ENCODE measurements around the gene CCDC124.

Gene CCDC124

DNA sequence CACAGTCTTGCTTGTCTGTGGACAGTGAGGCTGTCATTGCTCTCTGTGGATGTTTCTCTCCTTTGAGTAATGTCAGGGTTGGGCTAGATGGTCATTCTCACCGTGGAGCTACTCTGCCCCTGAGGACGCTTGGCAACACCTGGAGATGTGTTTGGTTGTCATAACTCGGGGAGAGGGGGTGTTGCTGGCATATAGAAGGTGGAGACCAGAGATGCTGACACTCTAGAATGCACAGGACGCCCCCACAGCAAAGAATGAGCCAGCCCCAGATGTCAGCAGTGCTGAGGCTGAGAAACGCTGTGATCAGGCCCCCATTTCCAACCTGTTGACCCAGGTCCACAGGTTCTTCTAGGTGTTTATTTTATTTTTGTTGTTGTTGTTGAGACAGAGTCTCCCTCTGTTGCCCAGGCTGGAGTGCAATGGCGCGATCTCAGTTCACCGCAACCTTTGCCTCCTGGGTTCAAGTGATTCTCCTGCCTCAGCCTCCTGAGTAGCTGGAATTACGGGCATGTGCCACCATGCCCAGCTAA is 4.6 kb downstream of the CCDC124 start:
- no peak for DNase-seq

DNA sequence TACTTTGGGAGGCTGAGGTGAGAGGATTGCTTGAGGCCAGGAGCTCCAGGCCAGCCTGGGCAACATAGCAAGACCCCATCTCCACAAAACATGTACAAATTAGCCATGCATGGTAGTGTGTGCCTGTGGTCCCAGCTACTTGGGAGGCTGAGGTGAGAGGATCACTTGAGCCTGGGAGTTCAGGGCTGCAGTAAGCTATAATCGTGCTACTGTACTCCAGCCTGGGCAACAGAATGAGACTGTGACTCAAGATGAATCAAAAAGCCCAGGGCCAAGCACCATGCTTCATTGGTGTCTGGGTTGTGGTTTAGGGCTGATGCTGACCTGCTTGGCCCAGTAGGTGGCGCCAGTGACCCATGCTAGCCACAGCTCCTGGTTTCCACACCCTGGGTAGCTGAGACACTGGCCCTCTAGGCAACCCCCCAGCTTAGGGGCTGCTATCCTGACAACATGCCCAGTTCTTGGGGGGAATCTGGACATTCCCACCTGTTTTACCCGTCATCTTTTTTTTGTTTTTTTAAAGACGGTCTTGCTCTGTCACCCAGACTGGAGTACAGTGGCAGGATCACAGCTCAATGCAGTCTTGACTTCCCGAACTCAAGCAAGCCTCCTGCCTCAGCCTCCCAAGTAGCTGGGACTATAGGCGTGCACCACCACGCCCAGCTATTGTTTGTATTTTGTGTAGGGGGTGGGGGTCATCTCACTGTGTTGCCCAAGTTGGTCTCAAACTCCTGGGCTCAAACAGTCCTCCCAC is 5.5 kb downstream of the CCDC124 start:
- peak; percentile 84 for DNase-seq

DNA sequence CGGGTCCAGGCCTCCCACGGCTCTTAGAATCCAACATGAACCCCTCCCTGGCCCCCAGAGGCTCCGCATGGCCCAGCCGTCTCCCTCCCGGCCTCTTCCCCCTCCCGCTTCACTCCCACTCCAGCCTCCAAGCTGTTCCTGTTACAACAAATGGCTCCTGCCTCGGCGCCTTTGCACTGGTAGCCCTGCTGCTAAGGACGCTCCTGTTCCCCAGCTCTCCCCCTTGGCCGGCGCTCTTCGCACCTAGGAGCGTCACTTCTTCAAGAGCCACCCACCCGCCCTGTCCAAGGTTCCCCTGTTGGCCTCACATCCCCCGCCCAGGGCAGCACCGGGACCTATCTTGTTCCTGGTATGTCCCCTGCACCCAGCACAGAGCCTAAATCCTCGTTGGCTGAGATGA is 9.4 kb downstream of the CCDC124 start:
- no peak for DNase-seq

DNA sequence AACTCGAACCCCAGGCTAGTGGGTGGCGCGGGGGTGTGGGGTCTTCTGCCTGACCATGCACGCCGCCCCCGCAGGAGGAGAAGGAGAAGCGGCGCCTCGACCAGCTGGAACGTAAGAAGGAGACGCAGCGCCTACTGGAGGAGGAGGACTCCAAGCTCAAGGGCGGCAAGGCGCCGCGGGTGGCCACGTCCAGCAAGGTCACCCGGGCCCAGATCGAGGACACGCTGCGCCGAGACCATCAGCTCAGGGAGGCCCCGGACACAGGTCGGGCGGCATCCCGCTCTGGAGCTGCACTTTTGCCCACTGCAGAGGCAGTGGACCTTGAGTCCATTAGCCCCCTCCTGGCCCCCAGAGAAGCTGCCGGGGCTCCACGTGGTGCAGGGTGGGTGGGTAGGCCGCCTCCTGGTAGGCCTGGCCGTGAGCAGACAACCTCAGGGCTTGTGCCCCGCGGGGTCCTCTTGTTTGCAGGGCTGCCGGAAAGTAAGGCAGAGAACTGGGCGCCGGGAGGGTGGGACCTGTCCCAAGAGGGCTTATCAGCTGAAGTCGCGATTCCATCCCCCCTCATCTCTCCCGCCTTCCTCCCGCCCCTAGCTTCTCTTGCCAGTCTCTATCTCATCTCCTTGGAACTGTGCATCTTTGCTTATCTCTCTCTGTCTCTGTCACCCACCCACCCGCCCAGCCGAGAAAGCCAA is 9.9 kb downstream of the CCDC124 start:
- no peak for DNase-seq

DNA sequence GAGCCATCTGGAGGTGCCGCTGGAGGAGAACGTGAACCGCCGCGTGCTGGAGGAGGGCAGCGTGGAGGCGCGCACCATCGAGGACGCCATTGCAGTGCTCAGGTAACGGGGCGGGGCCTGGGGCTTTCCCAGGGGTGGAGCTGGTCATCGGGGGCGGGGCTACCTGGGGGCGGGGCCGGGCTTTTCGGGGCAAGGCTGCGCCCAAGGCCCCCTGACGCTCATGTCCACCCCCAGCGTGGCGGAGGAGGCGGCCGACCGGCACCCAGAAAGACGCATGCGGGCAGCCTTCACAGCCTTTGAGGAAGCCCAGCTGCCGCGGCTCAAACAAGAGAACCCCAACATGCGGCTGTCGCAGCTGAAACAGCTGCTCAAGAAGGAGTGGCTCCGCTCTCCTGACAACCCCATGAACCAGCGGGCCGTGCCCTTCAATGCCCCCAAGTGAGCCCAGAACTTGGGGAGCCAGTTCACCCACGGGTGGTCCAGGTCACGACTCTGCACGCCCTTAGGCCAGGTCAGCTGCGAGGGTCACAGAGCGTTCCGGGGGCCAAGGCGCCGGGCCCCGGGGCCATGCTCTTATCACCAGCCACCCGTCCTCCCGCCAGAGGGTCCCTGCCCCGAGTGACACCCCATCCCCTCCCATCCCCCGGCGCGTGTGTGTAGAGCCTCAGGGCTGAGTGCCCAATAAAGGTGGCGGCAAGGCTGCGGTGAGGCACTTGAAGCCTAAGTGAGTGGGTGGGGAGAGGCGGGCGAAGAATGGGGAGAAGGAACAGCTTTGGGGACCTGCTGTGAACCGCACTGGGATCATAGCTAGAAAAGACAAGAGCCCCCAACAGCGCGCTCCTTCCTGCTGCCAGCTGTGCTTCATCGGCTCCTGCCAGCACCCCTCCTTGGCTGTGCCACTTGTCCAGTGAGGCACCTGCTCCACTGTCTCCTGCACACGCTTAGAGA is 10.7 kb downstream of the CCDC124 start:
- DNase-seq: no peak

DNA sequence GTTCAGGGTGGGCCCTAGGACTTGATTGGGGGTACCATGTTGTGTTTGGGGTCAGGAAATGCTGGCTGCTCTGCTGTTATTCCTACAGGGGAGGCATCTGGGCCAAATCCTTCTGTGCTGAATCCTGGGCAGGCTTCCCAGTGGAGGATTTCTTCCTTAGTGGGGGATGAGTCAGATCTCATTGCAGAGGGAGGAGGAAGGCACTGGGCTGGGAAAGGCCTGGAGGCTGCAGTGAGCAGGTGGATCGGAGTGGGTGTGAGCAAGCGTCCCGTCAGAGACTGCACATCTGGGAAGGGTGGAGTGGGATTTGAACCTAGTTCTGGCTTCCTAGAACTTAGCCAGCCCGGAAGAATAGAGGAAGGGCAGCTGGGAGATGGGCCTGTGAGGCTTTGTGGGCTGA is 11.5 kb downstream of the CCDC124 start:
- DNase-seq: no peak

DNA sequence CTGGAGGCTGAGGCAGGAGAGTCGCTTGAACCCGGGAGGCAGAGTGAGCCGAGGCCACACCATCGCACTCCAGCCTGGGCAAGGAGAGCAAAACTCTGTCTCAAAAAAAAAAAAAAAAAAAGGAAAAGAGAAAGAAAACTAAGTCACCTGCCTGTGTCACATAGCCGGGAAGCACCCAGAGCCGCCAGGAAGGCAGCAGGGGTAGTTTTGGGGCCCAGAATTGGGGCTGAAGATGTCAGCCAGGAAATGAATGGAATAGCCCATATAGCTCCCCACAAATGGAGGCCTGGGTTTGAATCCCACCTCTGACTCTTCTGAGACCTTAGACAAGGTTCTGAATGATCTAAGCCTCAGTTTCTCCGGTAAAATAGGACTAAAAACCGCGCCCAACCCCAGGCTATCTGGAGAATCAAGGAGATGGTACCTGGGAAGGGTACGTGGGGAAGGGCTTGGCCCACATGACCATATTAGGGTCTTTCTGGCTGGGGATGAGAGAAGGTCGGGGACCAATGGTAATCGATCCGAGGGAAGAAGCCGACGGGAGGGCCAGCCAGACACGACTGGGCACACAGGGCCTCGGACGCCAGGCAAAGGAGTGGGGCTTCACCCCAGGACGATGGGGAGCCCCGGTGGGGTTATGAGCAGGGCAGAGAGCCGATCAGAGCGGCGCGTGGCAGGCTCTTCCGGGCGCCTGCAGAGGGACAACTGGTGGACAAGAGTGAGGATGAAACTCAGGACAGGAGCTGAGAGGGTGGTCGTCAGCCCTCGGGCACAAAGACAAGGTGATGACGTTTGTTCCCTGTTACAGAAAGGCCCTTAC is 14.4 kb downstream of the CCDC124 start:
- DNase-seq: no peak

DNA sequence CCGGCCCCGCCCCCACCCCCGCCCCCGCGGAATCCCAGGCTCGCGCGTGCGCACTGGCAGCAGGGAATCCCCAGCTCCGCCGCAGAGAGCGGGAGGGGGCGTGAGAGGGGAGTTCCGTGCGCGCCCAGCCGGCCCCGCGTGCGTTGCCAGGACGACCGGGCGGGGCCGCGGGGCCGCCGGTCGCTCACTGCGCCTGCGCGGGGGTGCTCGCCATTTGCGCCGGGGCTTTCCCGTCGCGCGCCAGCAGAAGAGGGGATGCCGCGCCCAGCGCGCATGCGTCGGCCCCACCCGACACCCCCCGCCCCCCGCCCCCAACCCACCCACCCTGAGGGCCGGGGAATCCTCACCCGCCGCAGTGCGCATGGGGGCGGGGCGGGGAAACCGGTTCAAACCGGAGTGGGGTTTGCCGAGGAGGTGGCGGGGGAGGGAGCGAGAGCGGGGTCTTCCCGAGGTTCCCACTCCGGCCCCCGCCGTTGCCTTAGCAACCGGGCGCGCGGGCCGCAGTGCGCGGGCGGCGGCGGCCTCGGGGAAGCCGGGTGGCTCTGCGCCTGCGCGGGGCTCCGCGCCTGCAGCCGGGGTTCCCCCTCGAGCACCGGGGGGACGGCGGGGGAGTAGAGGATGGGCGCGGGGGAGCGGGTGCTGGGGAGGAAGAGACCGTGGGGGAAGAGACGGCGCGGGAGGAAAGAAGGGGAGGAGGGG is 15.1 kb downstream of the CCDC124 start:
- DNase-seq: peak; percentile 99

DNA sequence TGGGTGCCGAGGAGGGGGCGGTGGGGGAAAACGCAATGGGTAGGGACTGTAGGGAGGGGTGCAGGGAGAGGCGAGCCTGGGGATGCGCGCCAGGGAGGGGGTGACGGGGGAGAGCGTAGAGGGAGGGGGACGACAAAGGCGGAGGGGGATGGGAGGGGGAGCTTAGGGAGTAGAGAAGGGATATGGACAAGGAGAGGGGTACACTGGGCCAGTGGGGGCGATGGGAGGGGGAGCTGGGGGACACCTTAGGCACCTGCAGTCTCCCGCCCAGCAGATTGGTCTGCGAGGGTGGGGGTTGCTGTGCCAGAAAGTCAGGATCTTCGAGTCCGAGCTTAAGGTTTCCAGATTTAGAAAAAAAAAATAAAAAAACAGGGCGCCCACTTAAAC is 15.7 kb downstream of the CCDC124 start:
- no peak for DNase-seq

DNA sequence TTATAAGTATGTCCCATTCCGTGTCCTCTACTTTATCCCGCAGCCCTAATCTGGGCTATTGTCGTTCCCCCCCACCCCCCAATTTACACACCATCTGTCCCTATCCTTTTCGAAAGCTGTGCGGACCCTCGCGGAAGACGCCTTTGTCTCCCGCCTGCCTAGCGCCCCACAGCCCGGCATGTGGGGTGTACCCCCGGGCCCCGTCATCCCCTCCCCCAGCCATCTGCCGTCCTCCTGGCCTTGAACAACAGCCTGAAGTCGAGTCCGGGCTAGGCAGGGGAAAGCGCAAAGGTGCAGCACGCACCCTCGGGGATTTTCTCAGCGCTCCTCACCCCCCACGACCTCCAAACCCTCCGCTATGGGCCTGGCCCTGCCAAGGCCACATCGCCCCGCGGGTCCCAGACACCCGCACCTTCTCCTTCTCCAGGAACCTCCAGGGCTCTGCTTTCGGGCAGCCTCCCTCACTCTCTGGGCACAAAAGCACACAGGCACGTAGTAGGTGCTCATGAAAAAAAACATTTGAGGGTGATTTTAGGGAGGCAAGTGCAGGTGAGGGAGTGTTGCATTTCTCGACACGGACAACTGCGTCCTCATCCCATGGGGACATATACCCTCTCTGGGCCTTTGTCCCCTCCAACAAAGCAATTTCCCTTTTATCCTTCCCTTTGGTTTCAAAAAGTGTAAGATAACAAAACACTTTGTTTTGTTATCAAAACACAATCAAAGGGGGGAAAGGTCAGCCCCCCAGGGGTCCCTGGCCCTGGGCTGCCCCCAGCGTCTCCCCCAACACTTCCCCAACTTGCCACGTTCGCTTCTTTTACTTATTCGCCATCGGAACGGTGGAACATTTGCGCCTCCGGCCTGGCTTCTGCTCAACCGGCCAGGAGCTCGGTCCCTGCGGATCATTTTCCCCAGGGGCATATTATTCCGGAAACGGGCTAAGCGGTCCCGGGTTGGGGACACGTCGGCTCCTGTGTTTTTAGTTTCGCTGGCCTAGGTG is 16.4 kb downstream of the CCDC124 start:
- DNase-seq: no peak

DNA sequence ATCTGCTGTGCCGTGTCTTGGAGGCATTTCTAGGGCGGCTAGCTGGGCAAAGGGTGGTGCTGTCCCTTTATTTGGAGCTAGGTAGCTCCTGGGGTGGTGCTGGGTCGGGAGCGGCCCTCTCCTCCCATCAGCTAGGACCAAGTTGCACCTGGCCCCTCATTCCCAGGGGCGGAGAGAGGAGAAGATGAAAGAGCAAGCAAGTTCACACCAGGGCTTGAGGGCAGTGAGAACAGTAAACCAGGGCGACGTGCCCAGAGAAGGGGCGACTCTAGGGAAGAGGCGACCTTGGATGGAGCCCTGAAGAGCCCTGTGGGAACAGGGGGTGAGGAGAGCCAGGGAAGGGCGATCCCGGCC is 17.1 kb downstream of the CCDC124 start:
- no peak for DNase-seq

DNA sequence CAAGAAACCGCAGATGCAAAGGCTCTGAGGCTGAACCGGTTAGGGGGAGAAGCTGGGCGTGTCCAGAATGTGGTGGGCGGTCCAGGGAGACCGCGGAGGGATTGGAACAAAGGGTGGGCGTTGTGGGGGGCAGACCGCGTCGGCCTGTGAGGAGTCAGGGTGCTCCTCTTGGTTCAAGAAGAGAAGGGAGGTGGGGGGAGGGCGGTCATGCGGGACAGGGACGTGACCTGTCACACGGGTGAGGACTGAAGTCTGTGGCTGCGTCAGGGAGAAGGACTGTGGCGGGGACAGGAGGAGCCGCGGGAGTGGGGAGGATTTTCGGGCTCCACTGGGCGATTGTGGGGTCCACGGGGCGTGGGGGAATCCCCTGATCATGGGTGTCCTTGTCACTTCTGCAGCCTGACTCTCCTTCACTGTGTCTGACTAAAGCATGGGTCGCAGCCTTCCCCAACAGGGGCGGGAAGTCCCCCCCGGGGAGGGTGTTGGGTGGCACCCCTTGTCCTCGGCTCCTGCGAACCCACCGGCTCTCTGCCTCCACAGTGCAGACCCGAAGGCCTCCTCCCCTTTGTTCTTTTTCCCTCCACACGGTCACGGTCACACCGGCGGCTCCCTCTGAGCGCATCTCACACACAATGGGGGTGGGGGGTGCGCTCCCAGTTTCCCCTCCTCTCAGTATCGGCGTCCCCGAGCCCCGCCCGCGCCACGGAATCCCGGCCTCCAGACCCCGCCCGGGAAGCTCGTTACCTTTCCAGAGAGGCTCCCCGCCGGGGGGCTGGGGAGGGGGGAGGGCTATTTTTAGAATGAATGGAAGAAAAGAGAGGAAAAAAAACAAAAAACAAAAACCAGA is 17.7 kb downstream of the CCDC124 start:
- peak; percentile 37 for DNase-seq

DNA sequence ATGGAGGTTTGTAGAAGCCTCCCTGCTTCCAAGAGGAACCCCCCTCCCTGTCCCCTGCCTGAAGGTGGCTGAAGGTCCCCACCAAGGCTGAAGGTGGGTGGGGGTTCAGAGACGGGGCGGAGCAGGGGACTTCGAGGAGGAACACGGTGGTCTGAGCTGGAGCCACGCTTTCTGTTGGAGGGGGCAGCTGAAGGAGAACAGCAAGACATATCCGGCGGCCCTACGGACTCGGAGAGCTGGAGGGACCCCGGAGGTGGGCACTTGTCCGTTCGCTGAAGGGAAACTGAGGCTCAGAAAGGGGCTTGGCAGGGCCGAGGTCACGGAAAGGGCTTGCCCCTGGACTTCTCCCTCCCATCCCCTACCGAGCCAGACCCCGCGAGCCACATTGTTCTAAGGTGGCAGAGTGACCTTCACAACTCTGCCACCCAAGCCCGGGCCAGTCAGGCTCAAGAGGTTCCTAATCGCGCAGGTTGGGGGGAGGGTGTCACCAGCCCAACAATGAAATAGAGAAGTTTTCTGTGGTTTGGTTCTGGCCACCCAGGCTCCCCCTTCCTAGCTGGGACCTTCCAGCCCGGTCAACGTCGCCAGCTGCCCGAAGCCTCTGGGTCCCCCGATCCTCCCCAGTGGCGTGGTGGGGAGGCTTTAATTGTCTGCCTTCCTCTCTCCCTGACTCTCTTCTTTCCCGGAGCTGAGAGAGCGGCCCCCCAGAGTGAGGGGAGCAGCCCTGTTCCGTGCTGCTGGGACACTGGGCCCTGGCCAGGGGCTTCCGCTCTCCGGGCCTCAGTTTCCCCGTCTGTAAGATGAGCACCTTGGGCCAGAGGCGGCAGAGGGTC is 18.6 kb downstream of the CCDC124 start:
- DNase-seq: no peak

DNA sequence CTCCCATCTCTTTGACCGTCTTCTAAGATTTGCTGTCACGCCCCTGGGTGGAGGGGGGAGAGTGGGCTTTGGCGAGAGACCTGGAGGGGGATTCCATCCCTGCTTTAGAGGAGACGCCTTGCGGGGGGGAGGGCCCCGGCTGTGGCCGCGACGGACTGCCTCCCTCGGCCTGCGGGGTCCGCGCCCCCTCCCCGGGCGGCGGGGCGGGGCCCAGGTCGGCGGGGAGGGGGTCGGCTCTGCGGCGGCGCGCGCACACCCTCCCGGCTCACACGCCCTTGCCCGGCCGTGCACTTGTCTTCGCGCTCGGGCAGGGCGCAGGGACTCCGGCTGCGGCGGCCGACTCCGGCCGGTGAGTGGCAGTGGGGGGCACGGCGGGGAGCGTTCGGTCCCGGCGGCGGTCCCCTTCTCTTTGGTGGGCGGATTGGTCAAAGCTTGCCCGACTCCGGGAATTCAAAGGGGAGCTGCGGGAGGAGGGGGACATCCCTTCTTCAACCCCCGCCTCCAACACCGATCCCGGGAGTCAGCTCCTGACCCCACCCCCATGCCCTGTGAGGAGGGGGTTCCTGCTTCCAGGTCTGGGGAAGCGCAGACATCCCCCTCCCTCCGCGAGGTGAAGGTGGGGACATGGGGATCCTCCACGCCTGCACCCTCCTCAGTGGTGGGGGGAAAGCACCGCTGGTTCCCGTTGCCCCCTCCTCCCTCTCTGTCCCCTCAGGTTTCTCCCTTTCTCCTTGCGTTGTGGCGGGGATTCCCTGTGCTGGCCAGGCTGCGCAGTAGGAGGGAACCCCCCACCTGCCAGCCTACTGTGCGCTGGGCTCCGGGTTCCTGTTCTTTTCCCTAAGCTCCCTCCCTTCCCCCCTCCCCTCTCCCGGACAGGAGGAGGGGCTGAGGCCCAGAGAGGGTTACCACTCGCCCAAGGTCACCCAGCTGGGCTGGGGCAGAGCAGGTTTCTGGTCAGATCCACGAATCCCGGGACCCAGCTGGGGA is 19.5 kb downstream of the CCDC124 start:
- no peak for DNase-seq

DNA sequence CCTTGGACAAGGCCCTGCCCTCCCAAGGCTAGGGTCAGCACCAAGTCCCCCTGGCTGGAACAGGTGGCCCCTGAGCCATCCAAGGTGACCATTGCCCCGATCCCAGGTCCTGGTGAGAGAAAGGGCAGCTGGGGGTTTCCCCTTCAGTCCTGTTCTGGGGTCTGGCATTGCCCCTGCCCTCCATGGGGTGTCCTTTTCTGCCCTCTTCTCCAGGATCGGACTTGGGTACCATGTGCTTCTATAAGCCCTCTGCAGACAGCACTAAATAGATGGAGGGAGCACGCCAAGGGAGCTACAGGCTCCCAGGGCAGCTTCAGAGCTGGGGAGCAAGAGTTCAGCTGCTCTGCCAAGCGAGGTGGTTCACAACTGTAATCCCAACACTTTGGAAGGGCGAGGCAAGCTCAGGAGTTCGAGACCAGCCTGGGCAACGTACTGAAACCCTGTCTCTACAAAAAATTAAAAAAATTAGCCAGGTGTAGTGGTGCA is 20.5 kb downstream of the CCDC124 start:
- DNase-seq: no peak

DNA sequence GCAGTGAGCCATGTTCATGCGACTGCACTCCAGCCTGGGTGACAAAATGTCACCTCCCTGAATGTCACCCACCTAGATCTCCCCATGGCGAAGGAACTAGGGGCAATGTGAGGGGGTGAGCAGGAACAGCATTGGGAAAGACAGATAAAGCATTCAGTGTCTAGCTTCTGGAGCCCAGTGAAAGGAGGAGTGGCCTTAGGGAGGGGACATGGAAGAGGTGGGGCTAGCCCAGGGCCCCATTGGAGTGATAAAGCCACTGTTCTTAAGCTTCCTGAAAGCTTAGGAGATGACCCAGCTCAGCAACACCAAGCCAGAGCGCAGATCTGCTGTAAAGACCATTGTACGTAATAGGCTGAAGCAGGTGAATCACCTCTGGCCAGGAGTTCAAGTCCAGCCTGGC is 21.1 kb downstream of the CCDC124 start:
- DNase-seq: no peak

DNA sequence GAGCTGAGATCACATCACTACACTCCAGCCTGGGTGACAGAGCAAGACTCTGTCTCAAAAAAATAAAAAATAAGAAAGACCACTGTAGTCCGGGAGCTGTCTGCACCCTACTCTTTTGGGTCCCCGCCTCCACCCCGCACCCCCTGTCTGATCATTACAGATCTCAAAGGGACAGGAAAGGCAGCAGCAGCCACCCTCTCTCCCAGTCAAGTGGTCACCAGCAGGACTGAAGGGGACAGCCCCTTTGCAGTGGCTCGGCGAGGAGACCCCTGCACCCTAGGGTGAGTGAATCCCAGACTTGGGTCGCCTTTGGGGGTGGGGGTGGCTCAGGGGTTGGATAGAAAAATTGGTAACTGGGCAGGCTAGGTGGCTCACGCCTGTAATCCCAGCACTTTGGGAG is 21.6 kb downstream of the CCDC124 start:
- DNase-seq: no peak
